ENCODE measurements around the gene SH3RF3. TPM values are rescaled to one million over a fixed set of nuclear protein-coding genes. Genes with fewer than 3 reads are reported as not detected.
"Not testable (repeated sequence)": the region's sequence is repeated elsewhere in the genome, so short reads cannot be mapped to it uniquely, and the experiment has no call there.

The SH3RF3 gene
- total RNA-seq, 2 donors from 2014 or later = 8.0 to 8.8 TPM

- H3K4me3 ChIP-seq = no peak overlapping the region
- H3K27me3 ChIP-seq = no peaks in the 10 kb centered on the region
- H3K4me1 ChIP-seq = peaks cover 0 to 30% of the 10 kb centered on the region in 2 donors
- TF ChIP-seq, protein P1, sequence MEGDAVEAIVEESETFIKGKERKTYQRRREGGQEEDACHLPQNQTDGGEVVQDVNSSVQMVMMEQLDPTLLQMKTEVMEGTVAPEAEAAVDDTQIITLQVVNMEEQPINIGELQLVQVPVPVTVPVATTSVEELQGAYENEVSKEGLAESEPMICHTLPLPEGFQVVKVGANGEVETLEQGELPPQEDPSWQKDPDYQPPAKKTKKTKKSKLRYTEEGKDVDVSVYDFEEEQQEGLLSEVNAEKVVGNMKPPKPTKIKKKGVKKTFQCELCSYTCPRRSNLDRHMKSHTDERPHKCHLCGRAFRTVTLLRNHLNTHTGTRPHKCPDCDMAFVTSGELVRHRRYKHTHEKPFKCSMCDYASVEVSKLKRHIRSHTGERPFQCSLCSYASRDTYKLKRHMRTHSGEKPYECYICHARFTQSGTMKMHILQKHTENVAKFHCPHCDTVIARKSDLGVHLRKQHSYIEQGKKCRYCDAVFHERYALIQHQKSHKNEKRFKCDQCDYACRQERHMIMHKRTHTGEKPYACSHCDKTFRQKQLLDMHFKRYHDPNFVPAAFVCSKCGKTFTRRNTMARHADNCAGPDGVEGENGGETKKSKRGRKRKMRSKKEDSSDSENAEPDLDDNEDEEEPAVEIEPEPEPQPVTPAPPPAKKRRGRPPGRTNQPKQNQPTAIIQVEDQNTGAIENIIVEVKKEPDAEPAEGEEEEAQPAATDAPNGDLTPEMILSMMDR (IDR thresholded peaks at IDR 0.05) = no peak
- no peak overlapping the region for H3K27ac ChIP-seq
- no peaks in the 10 kb centered on the region for H3K9me3 ChIP-seq
- no peaks in the 10 kb centered on the region for H3K36me3 ChIP-seq
- DNase-seq (ENCODE audit: low spot score) = no peak
These were observed 31.9 kb downstream of the SH3RF3 start for GRCh38 chr2:109160714-109161440.

DNA sequence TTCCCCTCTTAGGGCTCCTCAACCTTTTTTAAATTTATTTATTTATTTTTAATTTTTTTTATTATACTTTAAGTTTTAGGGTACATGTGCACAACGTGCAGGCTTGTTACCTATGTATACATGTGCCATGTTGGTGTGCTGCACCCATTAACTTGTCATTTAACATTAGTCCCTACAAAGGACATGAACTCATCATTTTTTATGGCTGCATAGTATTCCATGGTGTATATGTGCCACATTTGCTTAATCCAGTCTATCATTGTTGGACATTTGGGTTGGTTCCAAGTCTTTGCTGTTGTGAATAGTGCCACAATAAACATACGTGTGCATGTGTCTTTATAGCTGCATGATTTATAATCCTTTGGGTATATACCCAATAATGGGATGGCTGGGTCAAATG is 33.4 kb downstream of the SH3RF3 start:
- H3K4me3 ChIP-seq; H3K27ac ChIP-seq; H3K9me3 ChIP-seq; H3K27me3 ChIP-seq; DNase-seq (ENCODE audit: low spot score); H3K36me3 ChIP-seq: not testable (repeated sequence)
- H3K4me1 ChIP-seq = peaks cover 0 to 23% of the 10 kb centered on the region in 2 donors

- DNase-seq (ENCODE audit: low spot score) = peak; percentile 63
- Histone ChIP-seq H3K27me3 (no peaks in the 10 kb centered on the region), H3K9me3 (no peaks in the 10 kb centered on the region), H3K36me3 (no peaks in the 10 kb centered on the region), H3K27ac (no peak overlapping the region), H3K4me1 (peaks cover 0 to 23% of the 10 kb centered on the region in 2 donors), H3K4me3 (no peak overlapping the region)
- TF ChIP-seq, protein P1 (IDR thresholded peaks at IDR 0.05) = no peak
These were observed 34.0 kb downstream of the SH3RF3 start for GRCh38 chr2:109162999-109163398.

DNA sequence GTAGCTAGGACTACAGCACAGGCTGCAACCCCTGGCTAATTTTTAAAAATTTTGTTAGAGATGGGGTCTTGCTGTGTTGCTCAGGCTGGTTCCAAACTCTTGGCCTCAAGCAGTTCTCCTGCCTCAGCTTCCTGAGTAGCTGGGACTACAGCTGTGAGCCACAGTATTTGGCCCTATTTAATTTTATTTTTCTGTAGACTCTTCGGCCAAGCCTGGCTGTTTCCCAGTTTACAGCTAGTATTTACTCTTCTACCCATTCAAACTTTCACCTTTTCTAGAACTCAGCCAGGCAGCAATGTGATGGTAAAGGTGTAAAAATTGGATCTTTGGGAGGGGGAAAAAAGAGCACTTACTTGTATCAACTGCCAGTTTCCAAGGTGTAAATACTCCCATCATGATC is 35.3 kb downstream of the SH3RF3 start:
- Histone ChIP-seq H3K4me3 (no peak overlapping the region), H3K27ac (no peak overlapping the region), H3K36me3 (no peaks in the 10 kb centered on the region), H3K9me3 (no peaks in the 10 kb centered on the region), H3K4me1 (peaks cover 0 to 23% of the 10 kb centered on the region in 2 donors), H3K27me3 (no peaks in the 10 kb centered on the region)
- no peak for DNase-seq (ENCODE audit: low spot score)
- TF ChIP-seq, protein P1 (IDR thresholded peaks at IDR 0.05) = no peak

DNA sequence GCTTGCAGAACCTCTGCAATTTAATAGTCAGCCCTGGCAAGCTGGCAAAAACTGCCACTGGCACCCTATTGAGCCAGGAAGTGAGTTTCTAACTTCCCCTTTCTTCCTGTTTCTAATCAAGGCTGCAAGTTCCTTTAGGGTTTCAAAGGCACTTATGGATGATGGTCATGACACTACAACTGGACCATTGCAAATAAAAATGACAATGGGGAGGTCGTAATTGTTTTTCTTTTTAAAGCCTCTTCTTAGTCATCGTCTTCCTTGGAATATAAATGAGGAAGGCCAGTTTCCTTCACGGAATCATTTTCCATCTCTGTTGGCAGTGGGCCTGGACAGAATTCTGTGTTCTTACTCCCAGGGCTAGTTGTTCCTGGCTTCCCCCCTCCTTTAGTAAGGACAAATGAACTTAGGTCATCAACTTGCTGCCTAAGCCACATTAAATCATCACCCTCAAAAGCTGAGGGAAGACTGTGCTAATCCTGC is 35.8 kb downstream of the SH3RF3 start:
- Histone ChIP-seq H3K4me3 (no peak overlapping the region), H3K4me1 (peaks cover 0 to 23% of the 10 kb centered on the region in 2 donors), H3K36me3 (no peaks in the 10 kb centered on the region), H3K9me3 (no peaks in the 10 kb centered on the region), H3K27ac (no peak overlapping the region), H3K27me3 (no peaks in the 10 kb centered on the region)
- TF ChIP-seq, protein P1 (IDR thresholded peaks at IDR 0.05) = no peak
- peak; percentile 72 for DNase-seq (ENCODE audit: low spot score)

DNA sequence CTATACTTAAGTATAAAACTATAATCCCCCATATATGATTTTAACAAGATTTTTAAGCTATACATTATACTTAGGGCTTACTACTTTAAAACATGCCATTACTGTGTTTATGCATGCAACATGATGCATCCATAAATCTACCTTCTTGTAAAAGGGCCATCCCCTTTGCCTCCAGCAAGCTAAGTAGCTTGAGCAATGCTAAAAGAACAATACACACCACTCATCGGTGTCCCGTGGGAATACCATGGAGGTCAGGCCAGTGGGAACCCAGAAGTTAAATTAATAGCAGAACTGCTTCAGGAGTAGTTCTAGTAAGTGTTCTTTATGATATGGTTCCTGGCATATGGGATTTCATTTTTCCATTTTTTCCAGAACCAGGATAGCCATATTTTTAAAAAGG is 37.8 kb downstream of the SH3RF3 start:
- no peak for DNase-seq (ENCODE audit: low spot score)
- H3K27ac ChIP-seq = no peak overlapping the region
- TF ChIP-seq, protein P1 (IDR thresholded peaks at IDR 0.05) = no peak
- no peaks in the 10 kb centered on the region for H3K36me3 ChIP-seq
- no peaks in the 10 kb centered on the region for H3K27me3 ChIP-seq
- peaks cover 0 to 36% of the 10 kb centered on the region in 2 donors for H3K4me1 ChIP-seq
- no peak overlapping the region for H3K4me3 ChIP-seq
- H3K9me3 ChIP-seq = no peaks in the 10 kb centered on the region
